Astrocyte (in vitro differentiated cells and primary cell): ENCODE results near the gene FBXO3. TPM values are rescaled to one million over a fixed set of nuclear protein-coding genes. Genes with fewer than 3 reads are reported as not detected.
A peak's percentile ranks its signal among the peaks of the same experiment; 100 is the strongest.

Experiments used
- DNase-seq: peaks from one replicate; pipeline ENCODE4 v3.0.0-alpha.2; 2010; ENCODE audit warnings: low read depth
- FAIRE-seq: peaks from 2 replicates; lab custom pipeline; 2011; peaks lifted over from hg19 to GRCh38; lab: Jason Lieb, UNC
- H2AFZ ChIP-seq: 2 replicates; pipeline ENCODE4 v1.6.0; 2012; ENCODE audit warnings: low read depth, low read length, inconsistent platforms
- H3K27ac ChIP-seq: 2 replicates; pipeline ENCODE4 v1.5.1; 2011; ENCODE audit warnings: low read depth, low read length, inconsistent platforms
- H3K27me3 ChIP-seq: 2 replicates; pipeline ENCODE4 v1.6.0; 2011; ENCODE audit warnings: low read length, inconsistent platforms; ENCODE audit not compliant: insufficient read depth
- H3K36me3 ChIP-seq: 2 replicates; pipeline ENCODE4 v1.5.1; 2011; ENCODE audit warnings: low read length, inconsistent platforms; ENCODE audit not compliant: insufficient read depth
- H3K4me1 ChIP-seq: 2 replicates; pipeline ENCODE4 v1.5.1; 2011; ENCODE audit warnings: low read length, inconsistent platforms; ENCODE audit not compliant: insufficient read depth
- H3K4me2 ChIP-seq: 2 replicates; pipeline ENCODE4 v1.6.0; 2012; ENCODE audit warnings: low read length, inconsistent platforms
- H3K4me3 ChIP-seq: 2 replicates; pipeline ENCODE4 v1.5.1; 2011; ENCODE audit warnings: low read depth, mild to moderate bottlenecking, low read length, inconsistent platforms; ENCODE audit not compliant: insufficient read depth
- H3K79me2 ChIP-seq: 2 replicates; pipeline ENCODE4 v1.6.0; 2012; ENCODE audit warnings: mild to moderate bottlenecking, low read length, inconsistent platforms; ENCODE audit not compliant: insufficient read depth
- H3K9ac ChIP-seq: 2 replicates; pipeline ENCODE4 v1.6.0; 2012; ENCODE audit warnings: mild to moderate bottlenecking, low read length, inconsistent platforms
- H3K9me3 ChIP-seq: 2 replicates; pipeline ENCODE4 v1.5.1; 2012; ENCODE audit warnings: low read depth, mild to moderate bottlenecking, low read length, inconsistent platforms; ENCODE audit not compliant: insufficient read depth
- H4K20me1 ChIP-seq: 2 replicates; pipeline ENCODE4 v1.6.0; 2012; ENCODE audit warnings: low read length, inconsistent platforms; ENCODE audit not compliant: insufficient read depth
- H3K27ac Mint-ChIP-seq: one replicate; pipeline ENCODE4 v1.8.0; 2021; ENCODE audit warnings: mild to moderate bottlenecking, mixed read lengths; ENCODE audit not compliant: unreplicated experiment
- H3K27me3 Mint-ChIP-seq: one replicate; pipeline ENCODE4 v1.8.0; 2021; ENCODE audit warnings: low read depth, mixed read lengths; ENCODE audit not compliant: unreplicated experiment
- H3K36me3 Mint-ChIP-seq: one replicate; pipeline ENCODE4 v1.8.0; 2021; ENCODE audit warnings: low read depth, mixed read lengths; ENCODE audit not compliant: unreplicated experiment
- H3K4me1 Mint-ChIP-seq: one replicate; pipeline ENCODE4 v1.8.0; 2021; ENCODE audit warnings: low read depth, mixed read lengths; ENCODE audit not compliant: unreplicated experiment
- H3K4me3 Mint-ChIP-seq: one replicate; pipeline ENCODE4 v1.8.0; 2021; ENCODE audit warnings: mild to moderate bottlenecking, moderate library complexity, mixed read lengths; ENCODE audit not compliant: unreplicated experiment
- H3K9me3 Mint-ChIP-seq: one replicate; pipeline ENCODE4 v1.8.0; 2021; ENCODE audit warnings: mild to moderate bottlenecking, mixed read lengths; ENCODE audit not compliant: unreplicated experiment
- CTCF ChIP-seq: IDR thresholded peaks from 2 replicates; pipeline ENCODE4 v1.5.1; 2011; ENCODE audit warnings: low read depth, mild to moderate bottlenecking, inconsistent platforms, low read length, moderate library complexity; ENCODE audit not compliant: insufficient read depth
- EZH2 ChIP-seq: IDR thresholded peaks from 2 replicates; pipeline ENCODE4 v1.6.1; 2012; ENCODE audit warnings: mild to moderate bottlenecking, low read length, inconsistent platforms; ENCODE audit not compliant: insufficient read depth
- total RNA-seq: library from RNA; stranded (reverse); gene quantifications from 2 replicates; pipeline ENCODE4 v1.2.1, GENCODE V29; 2021

The FBXO3 gene
- total RNA-seq, 1 donor from 2014 or later, result 23.5 TPM

- Mint-ChIP-seq H3K4me1 (no peaks in the 10 kb centered on the region), H3K4me3 (no peak overlapping the region), H3K9me3 (no peaks in the 10 kb centered on the region), H3K27ac (no peak overlapping the region), H3K36me3 (no peaks in the 10 kb centered on the region), H3K27me3 (no peaks in the 10 kb centered on the region)
- Histone ChIP-seq H2AFZ (no peak overlapping the region), H3K4me2 (no peak overlapping the region), H3K9ac (no peak overlapping the region), H3K27ac (no peak overlapping the region), H4K20me1 (no peaks in the 10 kb centered on the region), H3K9me3 (no peaks in the 10 kb centered on the region), H3K4me3 (no peak overlapping the region), H3K27me3 (no peaks in the 10 kb centered on the region), H3K79me2 (no peaks in the 10 kb centered on the region), H3K36me3 (no peaks in the 10 kb centered on the region), H3K4me1 (no peaks in the 10 kb centered on the region)
- DNase-seq (no peak), FAIRE-seq (no peak)
- TF ChIP-seq CTCF (no peak), EZH2 (no peak)
These were observed 12.8 kb upstream of the FBXO3 start for GRCh38 chr11:33787076-33787475.

- no peaks in the 10 kb centered on the region for H3K79me2 ChIP-seq
- H3K9ac ChIP-seq, result no peak overlapping the region
- Mint-ChIP-seq H3K4me1 (no peaks in the 10 kb centered on the region), H3K36me3 (no peaks in the 10 kb centered on the region), H3K27ac (no peak overlapping the region), H3K9me3 (no peaks in the 10 kb centered on the region), H3K27me3 (no peaks in the 10 kb centered on the region), H3K4me3 (no peak overlapping the region)
- DNase-seq, result no peak
- H2AFZ ChIP-seq, result no peak overlapping the region
- no peak overlapping the region for H3K4me3 ChIP-seq
- FAIRE-seq, result no peak
- TF ChIP-seq EZH2 (no peak), CTCF (no peak)
- no peaks in the 10 kb centered on the region for H3K36me3 ChIP-seq
- H3K9me3 ChIP-seq, result no peaks in the 10 kb centered on the region
- no peak overlapping the region for H3K4me2 ChIP-seq
- H4K20me1 ChIP-seq, result no peaks in the 10 kb centered on the region
- no peak overlapping the region for H3K27ac ChIP-seq
- no peaks in the 10 kb centered on the region for H3K27me3 ChIP-seq
- peaks cover 3% of the 10 kb centered on the region for H3K4me1 ChIP-seq
These were observed 11.3 kb upstream of the FBXO3 start for GRCh38 chr11:33785609-33786008.

GRCh38 chr11:33779849-33780528 lies 5.7 kb upstream of the FBXO3 start:
- Histone ChIP-seq H3K27me3 (no peaks in the 10 kb centered on the region), H3K36me3 (no peaks in the 10 kb centered on the region), H4K20me1 (no peaks in the 10 kb centered on the region), H3K9ac (peak overlapping the region; percentile 42), H3K4me1 (peaks cover 31% of the 10 kb centered on the region), H3K9me3 (no peaks in the 10 kb centered on the region), H3K4me2 (peak overlapping the region; percentile 75), H3K27ac (peak overlapping the region; percentile 45), H3K4me3 (peak overlapping the region; percentile 3), H2AFZ (peak overlapping the region; percentile 55), H3K79me2 (no peaks in the 10 kb centered on the region)
- peaks cover 11% of the 10 kb centered on the region for H3K4me1 Mint-ChIP-seq
- no peaks in the 10 kb centered on the region for H3K27me3 Mint-ChIP-seq
- peak; percentile 94 for FAIRE-seq
- peak; percentile 88 for DNase-seq
- H3K36me3 Mint-ChIP-seq, result no peaks in the 10 kb centered on the region
- peak overlapping the region; percentile 18 for H3K4me3 Mint-ChIP-seq
- no peaks in the 10 kb centered on the region for H3K9me3 Mint-ChIP-seq
- H3K27ac Mint-ChIP-seq, result peak overlapping the region; percentile 83
- TF ChIP-seq EZH2 (no peak), CTCF (no peak)
